H9 (cell line): ENCODE data around the gene IGFBP7. TPM values are rescaled to one million over a fixed set of nuclear protein-coding genes. Genes with fewer than 3 reads are reported as not detected.
A peak's percentile ranks its signal among the peaks of the same experiment; 100 is the strongest.

Experiments
- DNase-seq: peaks from one replicate; pipeline ENCODE4 v3.0.0-alpha.2; 2017
- H2AFZ ChIP-seq: one replicate; pipeline ENCODE4 v1.6.1; 2013; ENCODE audit warnings: mild to moderate bottlenecking, low read length, control low read depth, moderate library complexity
- H2AK5ac ChIP-seq: 2 replicates; pipeline ENCODE4 v1.6.1; 2013; ENCODE audit warnings: low read length, control low read depth, mixed read lengths; ENCODE audit not compliant: insufficient read length
- H2BK120ac ChIP-seq: one replicate; pipeline ENCODE4 v1.6.1; 2013; ENCODE audit warnings: low read depth, mild to moderate bottlenecking, low read length, control low read depth, inconsistent platforms; ENCODE audit not compliant: poor library complexity, severe bottlenecking
- H2BK12ac ChIP-seq: 2 replicates; pipeline ENCODE4 v1.6.1; 2013; ENCODE audit warnings: low read length, control low read depth, mixed read lengths, low read depth; ENCODE audit not compliant: insufficient read length
- H2BK15ac ChIP-seq: 2 replicates; pipeline ENCODE4 v1.6.1; 2013; ENCODE audit warnings: low read depth, low read length, control low read depth
- H2BK20ac ChIP-seq: one replicate; pipeline ENCODE4 v1.6.1; 2013; ENCODE audit warnings: low read depth, mild to moderate bottlenecking, low read length, control low read depth, inconsistent platforms; ENCODE audit not compliant: poor library complexity, severe bottlenecking
- H2BK5ac ChIP-seq: 2 replicates; pipeline ENCODE4 v1.6.1; 2013; ENCODE audit warnings: low read length, control low read depth, mixed read lengths; ENCODE audit not compliant: insufficient read length
- H3K14ac ChIP-seq: 2 replicates; pipeline ENCODE4 v1.6.1; 2013; ENCODE audit warnings: low read length, control low read depth; ENCODE audit not compliant: insufficient read depth
- H3K18ac ChIP-seq: 2 replicates; pipeline ENCODE4 v1.6.1; 2013; ENCODE audit warnings: low read depth, mild to moderate bottlenecking, mixed read lengths, low read length, control low read depth; ENCODE audit not compliant: insufficient read length
- H3K23ac ChIP-seq: 2 replicates; pipeline ENCODE4 v1.6.1; 2013; ENCODE audit warnings: low read length, control low read depth, mixed read lengths, low read depth; ENCODE audit not compliant: insufficient read length
- H3K23me2 ChIP-seq: 2 replicates; pipeline ENCODE4 v1.6.1; 2013; ENCODE audit warnings: low read depth, mild to moderate bottlenecking, mixed read lengths, low read length, control low read depth; ENCODE audit not compliant: insufficient read length, poor library complexity, severe bottlenecking
- H3K27ac ChIP-seq: 2 replicates; pipeline ENCODE4 v1.5.1; 2013; ENCODE audit warnings: low read length, control low read depth, mixed read lengths, low read depth; ENCODE audit not compliant: insufficient read length
- H3K27me3 ChIP-seq: 2 replicates; pipeline ENCODE4 v1.6.1; 2013; ENCODE audit warnings: low read length, control low read depth, inconsistent platforms; ENCODE audit not compliant: insufficient read depth
- H3K4ac ChIP-seq: 2 replicates; pipeline ENCODE4 v1.6.1; 2013; ENCODE audit warnings: low read depth, mild to moderate bottlenecking, control low read depth, inconsistent platforms, low read length, moderate library complexity
- H3K4me1 ChIP-seq: 2 replicates; pipeline ENCODE4 v1.6.1; 2013; ENCODE audit warnings: low read length, control low read depth, inconsistent platforms; ENCODE audit not compliant: insufficient read depth
- H3K4me2 ChIP-seq: 2 replicates; pipeline ENCODE4 v1.6.1; 2013; ENCODE audit warnings: low read length, control low read depth, mixed read lengths; ENCODE audit not compliant: insufficient read length, insufficient read depth
- H3K56ac ChIP-seq: 2 replicates; pipeline ENCODE4 v1.6.1; 2013; ENCODE audit warnings: low read depth, mild to moderate bottlenecking, mixed read lengths, low read length, control low read depth; ENCODE audit not compliant: insufficient read length
- H3K79me1 ChIP-seq: 2 replicates; pipeline ENCODE4 v1.6.1; 2013; ENCODE audit warnings: low read depth, mild to moderate bottlenecking, moderate library complexity, low read length, control low read depth, inconsistent platforms; ENCODE audit not compliant: insufficient read depth, poor library complexity, severe bottlenecking
- H3K79me2 ChIP-seq: 2 replicates; pipeline ENCODE4 v1.6.1; 2013; ENCODE audit warnings: low read length, control low read depth, inconsistent platforms; ENCODE audit not compliant: insufficient read depth
- H3K9ac ChIP-seq: 2 replicates; pipeline ENCODE4 v1.6.1; 2013; ENCODE audit warnings: low read length, control low read depth, mixed read lengths; ENCODE audit not compliant: insufficient read length; ENCODE audit errors: extremely low read depth
- H3K9me3 ChIP-seq: one replicate; pipeline ENCODE4 v1.6.1; 2013; ENCODE audit warnings: low read depth, low read length, inconsistent platforms; ENCODE audit not compliant: control insufficient read depth
- H3T11ph ChIP-seq: one replicate; pipeline ENCODE4 v1.6.1; 2013; ENCODE audit warnings: mild to moderate bottlenecking, low read length, control low read depth, inconsistent platforms
- H4K20me1 ChIP-seq: one replicate; pipeline ENCODE4 v1.6.1; 2013; ENCODE audit not compliant: control insufficient read depth, insufficient read length, insufficient read depth
- H4K5ac ChIP-seq: 2 replicates; pipeline ENCODE4 v1.6.1; 2013; ENCODE audit warnings: low read depth, mild to moderate bottlenecking, mixed read lengths, low read length, control low read depth; ENCODE audit not compliant: insufficient read length
- H4K8ac ChIP-seq: replicated peaks from 2 replicates; pipeline ENCODE4 v1.6.1; 2013; ENCODE audit warnings: low read length, control low read depth, mixed read lengths, low read depth; ENCODE audit not compliant: insufficient read length
- H4K91ac ChIP-seq: 2 replicates; pipeline ENCODE4 v1.6.1; 2013; ENCODE audit warnings: low read depth, mild to moderate bottlenecking, moderate library complexity, mixed read lengths, low read length, control low read depth; ENCODE audit not compliant: insufficient read length
- H3K27ac Mint-ChIP-seq, 3 experiments: 2 replicates in 2 of 3; 3 replicates in 1 of 3; pipeline ENCODE4 v1.8.0; 2020 to 2021; ENCODE audit warnings: mixed read lengths in 3 of 3, mild to moderate bottlenecking in 1 of 3, moderate library complexity in 1 of 3
- H3K27me3 Mint-ChIP-seq: 2 replicates; pipeline ENCODE4 v1.8.0; 2021; ENCODE audit warnings: low read depth, mild to moderate bottlenecking, moderate library complexity, mixed read lengths
- H3K36me3 Mint-ChIP-seq, 3 experiments: 2 replicates in 2 of 3; 3 replicates in 1 of 3; pipeline ENCODE4 v1.8.0; 2020 to 2021; ENCODE audit warnings: low read depth in 3 of 3, mixed read lengths in 3 of 3; ENCODE audit not compliant: insufficient read depth in 1 of 3
- H3K4me1 Mint-ChIP-seq, 2 experiments: 2 replicates each; pipeline ENCODE4 v1.8.0; 2020; ENCODE audit warnings: mixed read lengths in 2 of 2
- H3K4me3 Mint-ChIP-seq, 2 experiments: 2 replicates in 1 of 2; 3 replicates in 1 of 2; pipeline ENCODE4 v1.8.0; 2020 to 2021; ENCODE audit warnings: mild to moderate bottlenecking in 2 of 2, mixed read lengths in 2 of 2, moderate library complexity in 1 of 2
- H3K9me3 Mint-ChIP-seq, 2 experiments: 2 replicates in 1 of 2; 3 replicates in 1 of 2; pipeline ENCODE4 v1.8.0; 2020; ENCODE audit warnings: mild to moderate bottlenecking in 2 of 2, mixed read lengths in 2 of 2, moderate library complexity in 1 of 2
- CTCF ChIP-seq: fragments of 200-600 bp; sonication (generic); conservative IDR thresholded peaks from 3 replicates; pipeline ENCODE4 v1.8.0; 2021; ENCODE audit warnings: antibody characterized with exemption, mild to moderate bottlenecking
- WGBS: extraction: QIAGEN DNeasy Blood & Tissue Kit; methylation state at CpG from one replicate; pipeline ENCODE4 v1.1.7; 2013; ENCODE audit warnings: missing lambda C conversion rate, low lambda C conversion rate, mixed read lengths; ENCODE audit not compliant: insufficient read length; ENCODE audit errors: extremely low coverage; 5-methylcytosine and 5-hydroxymethylcytosine counted together
- total RNA-seq: library from RNA; stranded (reverse); gene quantifications from 2 replicates; pipeline ENCODE4 v1.2.1, GENCODE V29; 2021

The IGFBP7 gene
- total RNA-seq, 1 experiment from 2014 or later = 0.37 TPM

GRCh38 chr4:57103051-57103450 lies 7.1 kb downstream of the IGFBP7 start:
- H3K9me3 Mint-ChIP-seq = no peaks in the 10 kb centered on the region
- Histone ChIP-seq H3K56ac (no peak overlapping the region), H4K91ac (no peak overlapping the region), H2BK20ac (no peak overlapping the region), H3K4me2 (no peak overlapping the region), H2BK120ac (no peak overlapping the region), H3K27ac (no peak overlapping the region), H3K23me2 (no peaks in the 10 kb centered on the region), H2BK5ac (no peak overlapping the region), H3K9me3 (no peaks in the 10 kb centered on the region), H3T11ph (no peak overlapping the region), H3K4me1 (no peaks in the 10 kb centered on the region), H3K23ac (no peak overlapping the region), H2BK12ac (no peak overlapping the region), H4K8ac (no peak overlapping the region), H3K79me1 (no peaks in the 10 kb centered on the region), H2AFZ (no peak overlapping the region), H2BK15ac (no peak overlapping the region), H3K14ac (no peak overlapping the region), H4K20me1 (no peaks in the 10 kb centered on the region), H3K18ac (peak overlapping the region; percentile 47), H2AK5ac (no peak overlapping the region), H4K5ac (no peak overlapping the region), H3K4ac (no peak overlapping the region), H3K9ac (no peak overlapping the region), H3K79me2 (no peaks in the 10 kb centered on the region), H3K27me3 (no peaks in the 10 kb centered on the region)
- WGBS = no CpG with 5 or more reads among the region's 4 CpGs
- DNase-seq = no peak
- H3K36me3 Mint-ChIP-seq = no peaks in the 10 kb centered on the region
- H3K4me1 Mint-ChIP-seq = peaks cover 14 to 19% of the 10 kb centered on the region in 2 experiments
- no peak overlapping the region for H3K4me3 Mint-ChIP-seq
- H3K27me3 Mint-ChIP-seq = peaks cover 28% of the 10 kb centered on the region
- H3K27ac Mint-ChIP-seq = no peak overlapping the region; a peak in 1 of 7 replicates
- no peak for TF ChIP-seq CTCF
